Left ventricle myocardium inferior (tissue), 1 donor: Measurements from ENCODE around the gene ADGRA3. TPM values are rescaled to one million over a fixed set of nuclear protein-coding genes. Genes with fewer than 3 reads are reported as not detected.

Source experiments
- DNase-seq: peaks from one replicate; pipeline ENCODE4 v3.0.0-alpha.2; 2020
- H3K27ac ChIP-seq: fragments of 200-600 bp; replicated peaks from 2 replicates; pipeline ENCODE4 v1.8.0; 2021
- H3K27me3 ChIP-seq: fragments of 200-600 bp; 2 replicates; pipeline ENCODE4 v1.8.0; 2021; ENCODE audit warnings: low read depth
- H3K36me3 ChIP-seq: fragments of 200-600 bp; 2 replicates; pipeline ENCODE4 v1.8.0; 2021
- H3K4me1 ChIP-seq: fragments of 200-600 bp; 2 replicates; pipeline ENCODE4 v1.8.0; 2021
- H3K4me3 ChIP-seq: fragments of 200-600 bp; 2 replicates; pipeline ENCODE4 v1.8.0; 2021; ENCODE audit warnings: mild to moderate bottlenecking, moderate library complexity
- H3K9me3 ChIP-seq: fragments of 200-600 bp; replicated peaks from 2 replicates; pipeline ENCODE4 v1.8.0; 2021
- intact Hi-C: fragments of 100-400 bp; cut with micrococcal nuclease; formaldehyde crosslinking; loops from one replicate; pipeline ENCODE4 v1.11.0; 2022
- total RNA-seq: library from RNA; stranded (reverse); fragmentation: NEBNext Ultra II Directional; extraction: Animal tissue kit (Norgen Biotek cat#: 25700); gene quantifications from one replicate; pipeline ENCODE4 v1.2.1, GENCODE V29; 2021
- TF ChIP-seq, protein P1 (sequence below): fragments of 200-600 bp; IDR thresholded peaks from 2 replicates; pipeline ENCODE4 v1.8.0; 2021; ENCODE audit warnings: antibody characterized with exemption, mild to moderate bottlenecking, borderline replicate concordance
- donor health status: DM: no; HTN: yes; CAD: no; lungs with severe emphysema.

ADGRA3 gene
- total RNA-seq, 1 donor from 2014 or later: 26.9 TPM

DNA sequence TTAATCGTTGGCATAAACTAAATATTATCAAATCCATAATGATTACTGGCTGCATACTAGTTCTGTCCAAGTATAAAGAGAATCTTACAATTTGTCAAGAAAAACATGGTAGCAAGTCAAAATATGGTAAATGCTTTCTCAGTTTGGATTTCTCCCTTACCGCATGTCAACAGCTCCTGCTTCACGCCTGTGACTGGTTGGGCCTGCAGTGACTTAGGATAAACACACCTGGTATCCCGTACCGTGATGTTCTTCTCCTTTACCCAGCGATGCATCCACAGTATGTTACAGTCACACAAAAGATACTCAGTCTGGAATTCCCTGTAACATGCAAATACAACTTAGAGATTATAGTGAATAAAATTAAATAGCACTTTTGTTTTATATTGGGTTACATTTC lies 71.1 kb downstream of the ADGRA3 start:
- intact Hi-C loops: no loop called here
- Histone ChIP-seq H3K36me3 (peaks cover 5% of the 10 kb centered on the region), H3K27ac (no peak overlapping the region), H3K9me3 (no peaks in the 10 kb centered on the region), H3K27me3 (no peaks in the 10 kb centered on the region), H3K4me1 (no peaks in the 10 kb centered on the region), H3K4me3 (no peak overlapping the region)
- DNase-seq: no peak
- TF ChIP-seq, protein P1, sequence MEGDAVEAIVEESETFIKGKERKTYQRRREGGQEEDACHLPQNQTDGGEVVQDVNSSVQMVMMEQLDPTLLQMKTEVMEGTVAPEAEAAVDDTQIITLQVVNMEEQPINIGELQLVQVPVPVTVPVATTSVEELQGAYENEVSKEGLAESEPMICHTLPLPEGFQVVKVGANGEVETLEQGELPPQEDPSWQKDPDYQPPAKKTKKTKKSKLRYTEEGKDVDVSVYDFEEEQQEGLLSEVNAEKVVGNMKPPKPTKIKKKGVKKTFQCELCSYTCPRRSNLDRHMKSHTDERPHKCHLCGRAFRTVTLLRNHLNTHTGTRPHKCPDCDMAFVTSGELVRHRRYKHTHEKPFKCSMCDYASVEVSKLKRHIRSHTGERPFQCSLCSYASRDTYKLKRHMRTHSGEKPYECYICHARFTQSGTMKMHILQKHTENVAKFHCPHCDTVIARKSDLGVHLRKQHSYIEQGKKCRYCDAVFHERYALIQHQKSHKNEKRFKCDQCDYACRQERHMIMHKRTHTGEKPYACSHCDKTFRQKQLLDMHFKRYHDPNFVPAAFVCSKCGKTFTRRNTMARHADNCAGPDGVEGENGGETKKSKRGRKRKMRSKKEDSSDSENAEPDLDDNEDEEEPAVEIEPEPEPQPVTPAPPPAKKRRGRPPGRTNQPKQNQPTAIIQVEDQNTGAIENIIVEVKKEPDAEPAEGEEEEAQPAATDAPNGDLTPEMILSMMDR: no peak

DNA sequence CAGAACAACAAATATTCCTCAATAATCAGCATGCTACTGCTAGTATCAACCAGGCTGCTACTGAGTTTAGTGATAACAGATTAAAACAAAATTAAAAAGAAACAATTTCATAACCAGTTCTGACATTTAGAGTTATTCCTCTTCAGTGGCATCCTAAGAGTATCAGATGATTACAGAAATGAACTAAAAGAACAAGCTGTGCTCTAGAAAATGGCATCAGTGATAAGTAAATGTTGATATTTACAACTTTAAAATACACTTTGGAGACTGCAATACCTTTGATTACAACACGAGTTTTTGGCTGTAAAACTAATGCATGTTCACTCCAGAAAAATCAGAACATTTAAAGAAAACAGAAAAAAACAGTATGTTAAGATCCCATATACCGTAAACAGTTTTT lies 72.9 kb downstream of the ADGRA3 start:
- Histone ChIP-seq H3K36me3 (peaks cover 2% of the 10 kb centered on the region), H3K27me3 (no peaks in the 10 kb centered on the region), H3K27ac (no peak overlapping the region), H3K9me3 (no peaks in the 10 kb centered on the region), H3K4me1 (no peaks in the 10 kb centered on the region), H3K4me3 (no peak overlapping the region)
- DNase-seq: no peak
- intact Hi-C loops: no loop called here
- TF ChIP-seq, protein P1: no peak

DNA sequence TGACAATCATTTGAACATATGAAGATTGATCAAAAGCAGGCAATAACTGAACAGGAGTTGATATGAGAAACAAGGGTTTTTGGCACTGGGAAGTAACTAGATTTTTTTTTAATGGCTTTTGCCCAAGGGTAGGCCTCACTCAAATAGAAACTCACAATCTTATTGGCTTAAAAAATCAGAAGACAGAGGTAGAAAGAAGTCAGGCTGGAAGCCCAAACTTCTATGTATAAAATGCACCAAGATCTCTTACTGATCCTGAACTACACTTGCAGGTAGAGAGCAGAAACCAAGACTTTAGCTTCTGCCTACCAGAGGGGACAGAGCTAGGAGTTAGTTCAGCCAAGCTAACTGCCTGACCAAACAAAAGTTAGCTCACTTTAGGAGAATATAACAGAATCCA lies 74.9 kb downstream of the ADGRA3 start:
- TF ChIP-seq, protein P1: no peak
- no peak overlapping the region for H3K27ac ChIP-seq
- intact Hi-C loops: no loop called here
- no peaks in the 10 kb centered on the region for H3K36me3 ChIP-seq
- H3K27me3 ChIP-seq: no peaks in the 10 kb centered on the region
- no peak for DNase-seq
- no peaks in the 10 kb centered on the region for H3K4me1 ChIP-seq
- no peaks in the 10 kb centered on the region for H3K9me3 ChIP-seq
- H3K4me3 ChIP-seq: no peak overlapping the region

DNA sequence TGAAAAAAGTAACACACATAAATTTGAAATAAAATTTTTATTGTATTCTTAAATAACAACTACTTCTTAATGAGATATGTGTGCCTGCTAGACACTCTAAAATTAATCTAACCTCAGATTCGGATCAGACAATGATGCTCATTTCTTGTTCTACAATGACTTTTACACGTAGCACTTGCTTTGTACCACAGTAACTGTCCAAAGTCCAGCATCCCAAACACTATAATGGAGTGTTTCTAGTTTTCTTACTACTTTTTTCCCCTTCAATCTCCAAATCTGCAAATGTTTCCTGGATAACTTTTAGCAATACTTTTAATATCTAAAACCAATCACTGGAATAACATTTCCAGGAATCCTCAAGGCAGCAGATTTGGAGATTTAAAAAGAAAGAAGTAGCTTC lies 75.9 kb downstream of the ADGRA3 start:
- intact Hi-C loops: no loop called here
- no peaks in the 10 kb centered on the region for H3K36me3 ChIP-seq
- TF ChIP-seq, protein P1: no peak
- no peaks in the 10 kb centered on the region for H3K27me3 ChIP-seq
- H3K9me3 ChIP-seq: no peaks in the 10 kb centered on the region
- no peak overlapping the region for H3K4me3 ChIP-seq
- H3K4me1 ChIP-seq: no peaks in the 10 kb centered on the region
- H3K27ac ChIP-seq: no peak overlapping the region
- DNase-seq: no peak

DNA sequence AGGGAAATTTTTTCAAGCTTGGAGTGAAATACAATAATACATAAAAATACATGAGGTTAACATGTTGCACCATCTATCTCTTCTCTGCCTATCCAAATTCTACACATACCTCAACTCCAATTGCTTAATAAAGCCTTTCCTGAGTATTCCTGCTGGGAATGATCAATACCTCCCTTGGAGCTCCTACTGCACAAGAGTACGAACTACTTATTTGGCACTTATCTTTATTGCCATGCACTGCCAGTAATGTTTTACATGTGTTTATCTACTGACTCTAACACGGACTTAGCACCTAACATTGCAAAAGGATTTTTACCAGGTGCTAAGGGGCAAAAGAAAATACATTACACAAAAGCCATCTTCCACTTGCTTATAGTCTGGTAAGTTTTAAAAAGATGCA lies 80.2 kb downstream of the ADGRA3 start:
- DNase-seq: no peak
- Histone ChIP-seq H3K36me3 (peaks cover 3% of the 10 kb centered on the region), H3K9me3 (no peaks in the 10 kb centered on the region), H3K4me1 (no peaks in the 10 kb centered on the region), H3K27ac (no peak overlapping the region), H3K27me3 (no peaks in the 10 kb centered on the region), H3K4me3 (no peak overlapping the region)
- TF ChIP-seq, protein P1: no peak
- intact Hi-C loops: no loop called here

DNA sequence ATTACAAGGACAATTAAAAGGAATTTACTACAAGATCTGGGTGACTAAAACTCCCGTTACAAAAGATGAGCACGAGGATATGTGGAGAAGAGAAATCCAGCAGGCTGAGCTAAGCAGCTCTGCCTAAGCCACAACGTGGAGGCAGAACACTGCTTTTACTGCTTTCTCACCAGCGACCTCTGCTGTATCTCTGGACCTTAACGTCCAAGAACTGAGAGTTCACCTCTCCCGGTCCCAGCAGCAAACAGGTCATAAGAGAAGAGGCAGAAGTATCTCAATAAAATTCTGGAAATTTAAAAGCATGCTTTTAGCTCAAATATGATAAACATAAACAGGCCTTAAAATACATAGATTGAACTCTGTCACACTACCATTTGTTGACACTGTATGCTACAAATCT lies 81.0 kb downstream of the ADGRA3 start:
- no peak overlapping the region for H3K4me3 ChIP-seq
- TF ChIP-seq, protein P1: peak; percentile 52
- no peak overlapping the region for H3K27ac ChIP-seq
- no peaks in the 10 kb centered on the region for H3K9me3 ChIP-seq
- DNase-seq: no peak
- H3K4me1 ChIP-seq: no peaks in the 10 kb centered on the region
- intact Hi-C loops: no loop called here
- peaks cover 3% of the 10 kb centered on the region for H3K36me3 ChIP-seq
- H3K27me3 ChIP-seq: no peaks in the 10 kb centered on the region
